Measurements from ENCODE around the gene FDCSP. TPM values are rescaled to one million over a fixed set of nuclear protein-coding genes. Genes with fewer than 3 reads are reported as not detected.

The FDCSP gene
- polyA plus RNA-seq, 1 of the 3 experiments (the other 2 are of a cell fraction), result not detected

GRCh38 chr4:70251250-70251944 is 25.5 kb downstream of the FDCSP start (continued):
- TF ChIP-seq REST (IDR thresholded peaks at IDR 0.05; ENCODE audit: low read depth, low read length), result no peak
- no peak for TF ChIP-seq TEAD4 (IDR thresholded peaks at IDR 0.05; ENCODE audit: borderline replicate concordance, insufficient read depth)
- TF ChIP-seq CHD2 (IDR thresholded peaks at IDR 0.05; ENCODE audit: low read length, partially characterized antibody), result no peak
- TF ChIP-seq FOSL2 (IDR thresholded peaks at IDR 0.05; ENCODE audit: borderline replicate concordance, low read depth), result no peak
- TF ChIP-seq TAF1 (IDR thresholded peaks at IDR 0.05; ENCODE audit: borderline replicate concordance, low read depth, low read length), result no peak
- TF ChIP-seq RXRA (IDR thresholded peaks at IDR 0.05; ENCODE audit: borderline replicate concordance, low read depth), result no peak
- no peak for TF ChIP-seq SIN3A (IDR thresholded peaks at IDR 0.05; ENCODE audit: borderline replicate concordance, low read depth, low read length)
- no peak for TF ChIP-seq RAD21 (IDR thresholded peaks at IDR 0.05; ENCODE audit: low read length)
- TF ChIP-seq FOXJ3 (CRISPR knock-in tag; IDR thresholded peaks at IDR 0.05), result no peak
- TF ChIP-seq FOXM1 (IDR thresholded peaks at IDR 0.05; ENCODE audit: low read depth), result no peak

GRCh38 chr4:70251945-70252277 is 26.0 kb downstream of the FDCSP start:
- no peaks in the 10 kb centered on the region for H3K79me2 ChIP-seq (ENCODE audit: insufficient read depth)
- no peak overlapping the region for H2AFZ ChIP-seq (ENCODE audit: low read depth)
- no peaks in the 10 kb centered on the region for H3K4me1 ChIP-seq (ENCODE audit: control insufficient read depth in 1 of 2, insufficient read depth in 2 of 2, low read depth in 1 of 2, low read length in 1 of 2)
- no peak for DNase-seq
- 0% methylated on average over 1 of the region's 1 CpG for WGBS (ENCODE audit: low lambda C conversion rate)
- no peak overlapping the region for H3K27ac ChIP-seq (ENCODE audit: low read depth in 2 of 2, low read length in 1 of 2)
- H3K4me3 ChIP-seq (ENCODE audit: low read depth in 2 of 2, low read length in 1 of 2), result no peak overlapping the region
- no peaks in the 10 kb centered on the region for H3K9me2 ChIP-seq
- ChIA-PET POLR2A (no interaction called here), CTCF (interaction anchor here (0.8 kb wide), 1 partner anchor 18 kb away, joined by 3 read pairs; no protein-coding TSS in a partner anchor)
- no peaks in the 10 kb centered on the region for H3F3A ChIP-seq (replicated peaks; ENCODE audit: insufficient read depth)
- no peak overlapping the region for H3K9ac ChIP-seq
- H3K36me3 ChIP-seq (replicated peaks in 1 of 2; ENCODE audit: control insufficient read depth in 1 of 2, insufficient read depth in 2 of 2, low read length in 1 of 2), result no peaks in the 10 kb centered on the region
- H3K9me3 ChIP-seq, result no peaks in the 10 kb centered on the region
- H3K4me2 ChIP-seq, result no peak overlapping the region
- no peaks in the 10 kb centered on the region for H4K20me1 ChIP-seq (ENCODE audit: insufficient read depth)
- no peaks in the 10 kb centered on the region for H3K27me3 ChIP-seq (ENCODE audit: insufficient read depth)
- TF ChIP-seq FOXM1 (IDR thresholded peaks at IDR 0.05; ENCODE audit: low read depth) (no peak), RFX5 (IDR thresholded peaks at IDR 0.05; ENCODE audit: low read length) (no peak), TEAD4 (IDR thresholded peaks at IDR 0.05; ENCODE audit: borderline replicate concordance, insufficient read depth) (no peak), FOXJ3 (CRISPR knock-in tag; IDR thresholded peaks at IDR 0.05) (no peak), GATA2 (CRISPR knock-in tag; IDR thresholded peaks at IDR 0.05) (no peak), IRF3 (IDR thresholded peaks at IDR 0.05; ENCODE audit: low read depth, low read length) (no peak), USF1 (IDR thresholded peaks at IDR 0.05; ENCODE audit: borderline replicate concordance, low read depth) (no peak), ZBTB33 (IDR thresholded peaks at IDR 0.05; ENCODE audit: borderline replicate concordance, low read depth) (no peak), SIN3A (IDR thresholded peaks at IDR 0.05; ENCODE audit: borderline replicate concordance, low read depth, low read length) (no peak), PBX3 (IDR thresholded peaks at IDR 0.05) (no peak), RCOR1 (IDR thresholded peaks at IDR 0.05; ENCODE audit: low read length) (no peak), CTCF (IDR thresholded peaks at IDR 0.05) (no peak), EZH2phosphoT487 (IDR thresholded peaks at IDR 0.05; ENCODE audit: borderline replicate concordance, low read depth) (no peak), FOSL2 (IDR thresholded peaks at IDR 0.05; ENCODE audit: borderline replicate concordance, low read depth) (no peak)

All from SK-N-SH (cell line).